ENCODE data around the gene MAN1B1. TPM values are rescaled to one million over a fixed set of nuclear protein-coding genes. Genes with fewer than 3 reads are reported as not detected.
"Not testable (repeated sequence)": the region's sequence is repeated elsewhere in the genome, so short reads cannot be mapped to it uniquely, and the experiment has no call there.

MAN1B1 gene
- polyA plus RNA-seq, 3 donors = 43.6 to 48.3 (median 47.0) TPM

GRCh38 chr9:137109250-137110146, 22.7 kb downstream of the MAN1B1 start:
- no peak for DNase-seq (ENCODE audit: low read depth in 3 of 3, low spot score in 2 of 3)

- no peak for DNase-seq (ENCODE audit: low read depth in 3 of 3, low spot score in 2 of 3)
These were observed 23.5 kb downstream of the MAN1B1 start for GRCh38 chr9:137110147-137110910.

GRCh38 chr9:137110911-137111787, 24.4 kb downstream of the MAN1B1 start:
- no peak for DNase-seq (ENCODE audit: low read depth in 3 of 3, low spot score in 2 of 3)

- no peak for DNase-seq (ENCODE audit: low read depth in 3 of 3, low spot score in 2 of 3)
These were observed 25.2 kb downstream of the MAN1B1 start for GRCh38 chr9:137111788-137112563.

- DNase-seq (ENCODE audit: low read depth in 3 of 3, low spot score in 2 of 3) = no peak
These were observed 26.0 kb downstream of the MAN1B1 start for GRCh38 chr9:137112564-137113384.

GRCh38 chr9:137113385-137114159, 26.8 kb downstream of the MAN1B1 start:
- no peak for DNase-seq (ENCODE audit: low read depth in 3 of 3, low spot score in 2 of 3)

GRCh38 chr9:137114220-137114612, 27.4 kb downstream of the MAN1B1 start:
- no peak for DNase-seq (ENCODE audit: low read depth in 3 of 3, low spot score in 2 of 3)

- no peak for DNase-seq (ENCODE audit: low read depth in 3 of 3, low spot score in 2 of 3)
These were observed 28.0 kb downstream of the MAN1B1 start, which contains the start of gene DPP7 for GRCh38 chr9:137114613-137115393. Gene DPP7, minus strand, starts transcription at chr9:137114733. Its CDS starts 20 bp downstream, at chr9:137114713.

GRCh38 chr9:137115394-137116026, 28.7 kb downstream of the MAN1B1 start:
- DNase-seq (ENCODE audit: low read depth in 3 of 3, low spot score in 2 of 3) = no peak

GRCh38 chr9:137116027-137116507, 29.3 kb downstream of the MAN1B1 start:
- no peak for DNase-seq (ENCODE audit: low read depth in 3 of 3, low spot score in 2 of 3)

GRCh38 chr9:137116728-137117127, 29.9 kb downstream of the MAN1B1 start:
- no peak for DNase-seq (ENCODE audit: low read depth in 3 of 3, low spot score in 2 of 3)

- no peak for DNase-seq (ENCODE audit: low read depth in 3 of 3, low spot score in 2 of 3)
These were observed 30.5 kb downstream of the MAN1B1 start for GRCh38 chr9:137117269-137117731.

GRCh38 chr9:137118092-137118603, 31.4 kb downstream of the MAN1B1 start:
- not testable (repeated sequence) for DNase-seq (ENCODE audit: low read depth in 3 of 3, low spot score in 2 of 3)

GRCh38 chr9:137121927-137122795, 35.4 kb downstream of the MAN1B1 start:
- not testable (repeated sequence) for DNase-seq (ENCODE audit: low read depth in 3 of 3, low spot score in 2 of 3)

- not testable (repeated sequence) for DNase-seq (ENCODE audit: low read depth in 3 of 3, low spot score in 2 of 3)
These were observed 36.1 kb downstream of the MAN1B1 start for GRCh38 chr9:137122796-137123467.
